Testis (tissue), 3 donors: ENCODE measurements around the gene PKDREJ. TPM values are rescaled to one million over a fixed set of nuclear protein-coding genes. Genes with fewer than 3 reads are reported as not detected.

Experiments used
- DNase-seq: peaks from one replicate; pipeline ENCODE4 v3.0.0-alpha.2; 2019
- H3K27ac ChIP-seq, 2 donors: fragments of 200-600 bp; sonication (generic); one replicate each; pipeline ENCODE4 v1.5.1; 2019
- H3K27me3 ChIP-seq: fragments of 200-600 bp; sonication (generic); one replicate; pipeline ENCODE4 v1.5.1; 2019
- H3K36me3 ChIP-seq: fragments of 200-600 bp; sonication (generic); one replicate; pipeline ENCODE4 v1.5.1; 2017; ENCODE audit warnings: low read depth; ENCODE audit errors: missing control alignments
- H3K4me1 ChIP-seq: fragments of 200-600 bp; sonication (generic); one replicate; pipeline ENCODE4 v1.5.1; 2019
- H3K4me3 ChIP-seq, 2 donors: fragments of 200-600 bp; sonication (generic); one replicate each; pipeline ENCODE4 v1.5.1; 2017 to 2019
- H3K9me3 ChIP-seq: fragments of 200-600 bp; sonication (generic); one replicate; pipeline ENCODE4 v1.5.1; 2017
- POLR2A ChIP-seq: fragments of 450-650 bp; IDR thresholded peaks from one replicate; pipeline ENCODE4 v1.6.1; 2017; ENCODE audit warnings: antibody characterized with exemption, mild to moderate bottlenecking, moderate library complexity
- WGBS, 2 donors: methylation state at CpG; one replicate each; pipeline ENCODE4 v1.1.5; 2018; 5-methylcytosine and 5-hydroxymethylcytosine counted together
- intact Hi-C: fragments of 100-400 bp; cut with DNase I; formaldehyde crosslinking; loops from one replicate; pipeline ENCODE4 v1.15.1; 2023; ENCODE audit warnings: low total_unique reads
- polyA plus RNA-seq: library from polyadenylated mRNA; stranded (reverse); fragments of 350-450 nt; fragmentation: Illumina TruSeq; extraction: RNeasy Lipid Tissue Mini Kit (QIAGEN cat#74804); gene quantifications from one replicate; pipeline ENCODE4 v1.2.3, GENCODE V29; 2014; ENCODE audit warnings: low read depth, low replicate concordance; ENCODE audit not compliant: insufficient read depth
- total RNA-seq, 2 donors: library from RNA; depleted of rRNA; stranded (reverse); fragments of >200 nt; gene quantifications; one replicate each; pipeline ENCODE4 v1.2.3, GENCODE V29; 2016
- TF ChIP-seq, protein P1 (sequence below), 3 experiments: fragments of 450-650 bp in 2 of 3; fragments of 200-600 bp in 1 of 3; sonication (generic) in 1 of 3; IDR thresholded peaks; one replicate each; pipeline ENCODE4 v1.5.1; 2016 to 2019; ENCODE audit warnings: antibody characterized with exemption in 3 of 3, mild to moderate bottlenecking in 2 of 3, moderate library complexity in 1 of 3

PKDREJ gene
- total and polyA plus RNA-seq, 3 donors from 2014 or later = 3.4 to 10.4 (median 5.0) TPM

GRCh38 chr22:46290121-46290842 lies 27.1 kb upstream of the PKDREJ start:
- Histone ChIP-seq H3K4me1 (no peaks in the 10 kb centered on the region), H3K4me3 (no peak overlapping the region), H3K27ac (no peak overlapping the region), H3K27me3 (no peaks in the 10 kb centered on the region), H3K36me3 (no peaks in the 10 kb centered on the region), H3K9me3 (no peaks in the 10 kb centered on the region)
- no peak for TF ChIP-seq POLR2A
- TF ChIP-seq, protein P1, sequence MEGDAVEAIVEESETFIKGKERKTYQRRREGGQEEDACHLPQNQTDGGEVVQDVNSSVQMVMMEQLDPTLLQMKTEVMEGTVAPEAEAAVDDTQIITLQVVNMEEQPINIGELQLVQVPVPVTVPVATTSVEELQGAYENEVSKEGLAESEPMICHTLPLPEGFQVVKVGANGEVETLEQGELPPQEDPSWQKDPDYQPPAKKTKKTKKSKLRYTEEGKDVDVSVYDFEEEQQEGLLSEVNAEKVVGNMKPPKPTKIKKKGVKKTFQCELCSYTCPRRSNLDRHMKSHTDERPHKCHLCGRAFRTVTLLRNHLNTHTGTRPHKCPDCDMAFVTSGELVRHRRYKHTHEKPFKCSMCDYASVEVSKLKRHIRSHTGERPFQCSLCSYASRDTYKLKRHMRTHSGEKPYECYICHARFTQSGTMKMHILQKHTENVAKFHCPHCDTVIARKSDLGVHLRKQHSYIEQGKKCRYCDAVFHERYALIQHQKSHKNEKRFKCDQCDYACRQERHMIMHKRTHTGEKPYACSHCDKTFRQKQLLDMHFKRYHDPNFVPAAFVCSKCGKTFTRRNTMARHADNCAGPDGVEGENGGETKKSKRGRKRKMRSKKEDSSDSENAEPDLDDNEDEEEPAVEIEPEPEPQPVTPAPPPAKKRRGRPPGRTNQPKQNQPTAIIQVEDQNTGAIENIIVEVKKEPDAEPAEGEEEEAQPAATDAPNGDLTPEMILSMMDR (IDR thresholded peaks at IDR 0.05) = no peak
- DNase-seq = no peak
- WGBS, 2 donors = 82 to 93% methylated on average over 14 to 17 of the region's 17 CpGs
- intact Hi-C loops = no loop called here

DNA sequence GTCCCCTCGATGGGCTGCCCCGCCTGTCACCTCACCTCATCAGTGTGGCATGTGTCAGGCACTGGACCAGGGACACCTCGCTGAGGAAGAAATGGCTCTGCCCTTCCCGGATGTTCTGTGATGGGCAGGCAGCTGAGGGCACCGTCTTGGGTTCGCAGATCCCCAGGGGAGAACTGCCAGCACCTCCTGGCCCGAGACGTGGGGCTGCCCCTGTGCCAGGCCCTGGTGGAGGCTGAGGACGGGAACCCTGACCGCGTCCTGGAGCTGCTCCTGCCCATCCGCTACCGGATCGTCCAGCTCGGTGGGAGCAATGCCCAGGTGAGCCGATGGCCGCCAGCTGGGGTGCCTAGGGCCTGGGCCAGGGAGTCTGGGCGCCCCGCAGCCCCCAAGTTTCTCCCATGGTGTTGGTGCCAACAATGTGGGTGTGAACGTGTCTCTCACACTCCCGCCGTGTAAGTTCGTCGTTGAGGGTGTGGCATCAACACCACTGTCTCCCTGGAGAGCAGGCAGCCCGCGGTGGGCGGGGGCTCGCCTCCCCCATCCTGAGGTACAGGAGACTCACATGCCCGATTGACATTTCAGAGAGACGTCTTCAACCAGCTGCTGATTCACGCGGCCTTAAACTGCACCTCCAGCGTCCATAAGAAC lies 26.2 kb upstream of the PKDREJ start:
- H3K27ac ChIP-seq = no peak overlapping the region
- intact Hi-C loops = no loop called here
- no peak overlapping the region for H3K4me3 ChIP-seq
- DNase-seq = no peak
- no peaks in the 10 kb centered on the region for H3K27me3 ChIP-seq
- 91 to 96% methylated on average over 16 to 32 of the region's 33 CpGs for WGBS, 2 donors
- no peaks in the 10 kb centered on the region for H3K9me3 ChIP-seq
- TF ChIP-seq POLR2A = no peak
- TF ChIP-seq, protein P1 (IDR thresholded peaks at IDR 0.05) = no peak
- no peaks in the 10 kb centered on the region for H3K4me1 ChIP-seq
- no peaks in the 10 kb centered on the region for H3K36me3 ChIP-seq

DNA sequence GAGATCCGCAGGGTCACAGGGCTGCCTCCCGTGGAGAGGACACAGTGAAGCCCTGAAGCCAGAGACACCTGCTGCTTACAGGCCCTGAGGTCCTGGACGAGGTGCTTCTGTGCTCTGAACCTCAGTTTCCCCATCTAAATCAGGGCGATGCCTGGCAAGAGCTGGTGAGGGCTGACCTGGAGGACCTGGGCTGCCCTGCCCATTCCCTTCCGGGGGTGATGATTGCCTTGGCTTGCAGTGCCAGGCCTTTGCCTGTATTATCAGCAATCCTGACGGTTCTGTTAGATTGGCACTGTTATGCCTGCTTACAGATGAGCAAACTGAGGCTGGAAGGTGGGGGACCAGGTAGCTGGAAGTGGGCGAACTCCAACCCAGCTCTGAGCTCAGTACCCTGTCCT lies 25.7 kb upstream of the PKDREJ start:
- Histone ChIP-seq H3K36me3 (no peaks in the 10 kb centered on the region), H3K4me1 (no peaks in the 10 kb centered on the region), H3K9me3 (no peaks in the 10 kb centered on the region), H3K27ac (no peak overlapping the region), H3K4me3 (no peak overlapping the region), H3K27me3 (no peaks in the 10 kb centered on the region)
- intact Hi-C loops = no loop called here
- TF ChIP-seq POLR2A = no peak
- TF ChIP-seq, protein P1 (IDR thresholded peaks at IDR 0.05) = no peak
- no peak for DNase-seq
- WGBS, 2 donors = 85% methylated on average over 5 of the region's 7 CpGs; no CpG with 5 or more reads in 1 of the 2 donors

DNA sequence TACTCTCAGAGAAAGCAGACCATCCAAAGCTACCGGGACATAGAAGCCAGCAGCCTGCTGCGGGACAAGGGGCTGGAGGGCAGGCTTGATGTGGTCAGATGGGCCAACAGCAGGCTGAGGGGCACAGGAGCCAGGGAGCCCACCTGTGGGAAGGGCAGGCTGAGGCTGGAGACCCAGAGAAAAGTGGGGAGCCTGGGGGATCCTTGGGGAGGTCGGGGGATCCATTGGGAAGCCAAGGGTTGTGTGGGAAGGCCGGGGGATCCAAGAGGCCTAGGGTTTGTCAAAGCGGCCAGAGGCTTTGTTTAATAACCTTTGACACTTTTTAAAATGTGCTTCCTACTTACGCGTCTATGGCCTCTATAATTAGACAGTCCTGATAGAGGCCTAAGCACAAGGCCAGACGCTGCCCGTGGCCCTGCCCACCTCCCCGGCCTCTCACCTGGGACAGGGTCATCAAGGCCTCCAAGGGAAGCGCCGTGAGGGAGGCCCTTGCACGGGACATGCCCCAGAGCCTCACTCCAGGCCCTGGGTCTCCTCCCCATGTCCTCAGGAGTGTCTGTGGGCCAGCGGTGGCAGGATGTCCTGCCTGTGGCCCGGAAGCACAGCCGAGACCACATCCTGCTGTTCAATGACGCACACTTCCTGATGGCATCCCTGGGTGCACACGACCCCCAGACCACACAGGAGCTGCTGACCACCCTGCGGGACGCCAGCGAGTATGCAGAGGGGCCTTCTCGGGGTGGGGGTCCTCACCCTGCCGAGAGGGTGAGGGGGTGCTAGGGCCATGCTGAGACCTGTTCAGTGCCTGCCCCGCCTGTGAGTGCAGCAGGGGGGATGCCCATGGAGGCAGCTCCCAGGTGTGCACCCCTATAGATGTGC lies 25.0 kb upstream of the PKDREJ start:
- H3K27me3 ChIP-seq = no peaks in the 10 kb centered on the region
- no peaks in the 10 kb centered on the region for H3K4me1 ChIP-seq
- intact Hi-C loops = no loop called here
- TF ChIP-seq, protein P1 (IDR thresholded peaks at IDR 0.05) = no peak
- no peak for TF ChIP-seq POLR2A
- no peak overlapping the region for H3K4me3 ChIP-seq
- no peak overlapping the region for H3K27ac ChIP-seq
- WGBS, 2 donors = 74 to 88% methylated on average over 21 to 23 of the region's 24 CpGs
- H3K36me3 ChIP-seq = no peaks in the 10 kb centered on the region
- no peaks in the 10 kb centered on the region for H3K9me3 ChIP-seq
- DNase-seq = no peak
